GM21529 (cell line): ENCODE measurements around the gene APBB1IP.
"Not testable (repeated sequence)": the region's sequence is repeated elsewhere in the genome, so short reads cannot be mapped to it uniquely, and the experiment has no call there.

Experiments
- ATAC-seq: cut with Tn5 transposase; IDR thresholded peaks from one replicate; pipeline ENCODE4 v1.9.1; 2021; ENCODE audit not compliant: unreplicated experiment

The APBB1IP gene

DNA sequence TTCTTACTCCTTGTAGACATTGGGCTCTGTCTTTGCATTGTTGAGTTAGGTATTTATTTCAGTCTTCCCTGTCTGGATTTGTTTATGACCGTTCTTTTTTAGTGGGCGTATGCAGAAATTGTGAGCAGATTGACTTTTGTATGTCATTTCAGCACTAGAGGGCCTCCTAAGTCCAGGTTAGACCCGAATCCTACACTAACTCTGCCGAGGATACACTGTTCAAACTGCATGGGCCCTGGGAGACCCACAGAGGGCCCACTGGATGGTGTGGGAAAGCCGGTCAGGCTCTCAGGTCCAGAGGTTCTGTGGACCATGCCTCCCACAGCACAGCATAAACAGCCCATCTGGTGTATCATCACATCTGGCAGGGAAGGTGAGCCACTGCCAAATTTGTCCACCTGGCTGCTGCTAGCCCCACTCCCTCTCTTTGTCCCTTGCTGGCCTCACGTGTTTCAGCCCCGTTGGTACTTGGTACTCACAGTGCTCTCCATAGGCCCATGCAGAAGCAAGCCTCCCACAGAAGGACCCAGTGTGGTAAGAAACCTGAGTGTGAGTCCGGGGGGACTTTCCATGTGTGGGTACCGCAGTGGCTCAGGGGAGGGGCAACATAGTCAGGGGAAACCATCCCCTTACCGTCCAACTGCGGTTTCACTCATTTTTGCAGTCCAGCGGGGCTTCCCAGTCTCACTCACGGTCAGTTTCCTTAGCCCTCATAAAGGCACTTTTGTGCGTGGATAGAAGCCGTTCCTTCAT is 112.8 kb downstream of the APBB1IP start:
- peak; percentile 66 for ATAC-seq

DNA sequence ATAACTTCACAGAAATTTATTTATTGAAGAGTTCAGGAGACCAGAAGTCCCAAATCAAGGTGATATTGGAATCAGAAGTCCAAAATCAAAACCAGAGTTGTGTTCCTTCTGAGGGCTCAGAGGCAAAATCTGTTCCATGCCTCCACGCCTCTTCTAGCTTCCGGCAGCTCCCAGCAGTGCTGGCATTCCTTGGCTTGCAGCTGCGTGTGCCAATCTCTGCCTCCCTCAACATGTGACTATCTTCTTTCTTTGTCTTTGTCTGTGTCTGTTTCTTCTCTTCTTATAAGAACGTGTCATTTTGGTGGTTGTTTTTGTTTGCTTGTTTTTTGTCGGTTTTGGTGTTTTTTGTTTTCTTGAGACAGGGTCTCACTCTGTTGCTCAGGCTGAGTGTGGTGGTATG is 116.1 kb downstream of the APBB1IP start:
- no peak for ATAC-seq

DNA sequence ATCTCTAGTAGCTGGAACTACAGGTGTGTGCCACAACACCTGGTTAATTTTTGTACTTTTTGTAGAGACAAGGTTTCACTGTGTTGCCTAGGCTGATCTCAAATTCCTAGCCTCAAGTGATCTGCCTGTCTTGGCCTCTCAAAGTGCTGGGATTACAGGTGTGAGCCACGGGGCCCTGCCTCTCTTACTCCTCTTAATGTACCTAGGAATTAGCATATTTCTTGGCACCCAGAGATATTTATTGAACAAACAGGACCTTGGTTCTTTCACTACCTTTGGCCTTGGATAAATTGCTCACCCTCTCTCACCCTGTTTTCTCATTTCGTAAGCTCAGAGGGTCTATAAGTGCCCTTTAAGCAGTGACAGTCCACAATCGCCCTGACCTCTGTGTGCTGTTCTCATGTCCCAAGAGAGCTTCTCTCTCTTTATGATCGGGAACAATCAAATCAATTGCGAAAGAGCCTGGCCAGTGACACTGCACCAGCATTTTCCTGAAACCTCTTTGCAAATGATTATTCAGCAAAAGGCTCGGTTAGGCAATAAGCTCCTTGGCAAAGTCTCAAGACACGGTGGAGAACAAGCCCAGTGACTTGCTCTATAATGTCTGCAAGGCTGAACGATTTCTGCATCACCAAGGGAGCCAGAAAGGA is 117.7 kb downstream of the APBB1IP start:
- no peak for ATAC-seq

DNA sequence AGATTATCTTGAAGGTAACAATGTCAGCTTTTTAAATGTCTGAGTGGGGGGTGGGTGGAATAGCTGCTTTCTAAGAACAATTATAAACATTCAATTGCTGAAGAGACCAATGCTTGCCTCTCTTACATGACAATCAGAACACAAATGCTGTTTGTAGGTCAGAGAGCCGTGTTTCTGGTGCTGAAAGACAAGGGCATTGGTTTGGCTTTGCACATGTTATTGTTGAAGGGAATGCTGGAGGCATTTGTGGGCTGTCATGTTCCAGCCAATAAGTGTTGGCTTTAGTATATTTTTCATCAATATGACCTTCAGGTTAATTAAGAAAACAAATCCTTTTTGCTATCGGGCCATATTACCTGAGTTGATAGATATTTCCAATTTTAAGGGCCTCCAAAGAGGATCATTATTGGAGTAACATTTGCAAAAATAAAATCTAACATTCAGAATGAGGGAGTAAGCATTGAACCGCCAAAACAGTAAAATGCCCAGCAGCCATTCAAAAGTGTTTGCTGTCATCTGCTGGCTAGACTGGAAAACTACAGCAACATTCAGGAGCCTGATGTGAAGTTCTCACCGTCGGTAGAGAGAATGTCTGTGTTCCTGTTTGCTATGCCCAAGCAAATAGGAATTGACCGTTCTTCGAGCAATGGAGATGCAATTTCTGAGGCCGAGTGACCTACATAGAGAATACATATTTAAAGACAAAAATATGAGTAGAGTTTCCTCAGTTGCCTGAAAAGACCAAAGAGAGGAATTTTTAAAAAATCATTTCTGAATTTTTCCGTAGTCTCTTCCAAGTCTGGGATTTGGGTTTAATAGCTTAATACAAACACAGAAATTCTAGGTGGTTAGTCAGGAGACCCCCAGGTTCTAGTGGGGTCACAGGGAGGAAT is 118.9 kb downstream of the APBB1IP start:
- no peak for ATAC-seq

DNA sequence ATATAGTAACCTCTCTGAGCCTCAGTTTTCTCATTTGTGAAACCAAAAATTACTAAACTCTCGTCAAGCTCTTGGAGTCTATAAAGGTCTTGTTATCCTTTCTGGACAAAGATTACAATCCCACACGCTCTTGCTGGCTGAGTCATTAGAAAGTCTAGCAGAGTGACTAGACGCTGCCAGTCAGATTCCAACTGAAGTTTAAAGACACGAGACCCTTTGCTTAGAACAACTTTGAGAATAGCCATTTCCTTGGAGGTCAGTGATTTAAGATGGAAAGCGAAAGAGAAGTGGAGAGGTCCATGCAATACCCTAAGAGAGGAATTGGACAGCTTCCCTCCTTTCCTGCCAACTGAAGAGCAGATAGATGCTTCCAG is 119.5 kb downstream of the APBB1IP start:
- ATAC-seq, result no peak

DNA sequence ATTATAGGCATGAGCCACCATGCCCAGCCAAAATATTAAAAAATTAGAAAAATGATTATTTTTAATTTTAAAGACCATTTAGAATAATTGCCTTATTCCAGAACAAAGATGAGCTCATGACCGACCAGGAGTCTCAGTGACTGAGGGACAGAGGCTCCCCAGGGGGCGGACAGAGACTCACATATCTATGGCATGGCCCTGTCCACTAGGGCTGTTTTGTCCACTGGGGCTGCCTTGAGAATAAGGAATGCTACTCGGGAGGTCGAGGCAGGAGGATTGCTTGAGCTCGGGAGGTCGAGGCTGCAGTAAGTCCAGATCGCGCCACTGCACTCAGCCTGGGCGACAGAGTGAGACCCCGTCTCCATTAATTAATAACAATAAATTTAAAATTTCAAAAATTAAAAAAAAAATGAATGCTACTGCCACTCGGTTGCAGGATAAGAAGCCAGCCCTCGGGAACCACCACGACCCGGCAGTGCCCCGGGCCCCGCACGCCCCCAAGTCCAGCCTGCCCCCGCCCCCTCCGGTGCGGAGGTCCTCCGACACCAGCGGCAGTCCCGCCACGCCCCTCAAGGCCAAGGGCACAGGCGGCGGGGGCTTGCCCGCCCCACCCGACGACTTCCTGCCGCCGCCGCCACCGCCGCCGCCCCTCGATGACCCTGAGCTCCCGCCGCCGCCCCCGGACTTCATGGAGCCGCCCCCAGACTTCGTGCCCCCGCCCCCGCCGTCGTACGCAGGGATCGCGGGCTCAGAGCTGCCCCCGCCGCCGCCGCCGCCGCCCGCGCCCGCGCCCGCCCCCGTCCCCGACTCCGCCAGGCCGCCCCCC is 128.6 kb downstream of the APBB1IP start:
- no peak for ATAC-seq

DNA sequence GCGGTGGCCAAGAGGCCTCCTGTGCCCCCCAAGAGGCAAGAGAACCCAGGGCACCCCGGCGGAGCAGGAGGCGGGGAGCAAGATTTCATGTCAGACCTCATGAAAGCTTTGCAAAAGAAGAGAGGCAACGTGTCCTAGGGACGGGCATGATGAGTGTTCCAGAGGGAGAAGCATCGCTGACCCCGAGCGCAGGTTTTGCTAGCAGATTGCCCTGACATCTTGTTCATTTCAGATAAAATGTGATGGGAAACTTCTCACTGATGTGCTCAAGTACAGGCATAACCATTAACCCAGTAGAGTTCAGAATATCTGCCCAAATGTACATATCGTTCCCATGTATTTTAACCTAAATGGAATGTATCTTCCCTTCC is 129.2 kb downstream of the APBB1IP start:
- no peak for ATAC-seq

DNA sequence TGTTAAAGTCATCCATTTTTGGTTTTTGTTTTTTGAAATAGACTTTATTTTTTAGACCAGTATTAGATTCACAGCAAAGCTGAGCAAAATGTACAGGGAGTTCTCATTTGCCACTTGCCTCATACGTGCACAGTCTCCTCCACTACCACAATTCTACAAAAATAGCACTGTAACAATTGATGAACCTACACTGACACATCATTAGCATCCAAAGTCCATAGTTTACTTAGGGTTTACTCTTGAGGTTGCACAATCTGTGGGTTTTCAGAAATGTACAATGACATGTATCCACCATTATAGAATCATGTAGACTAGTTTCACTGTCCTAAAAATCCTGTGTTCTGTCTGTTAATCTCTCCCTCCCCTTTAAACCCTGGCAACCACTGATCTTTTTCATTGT is 133.5 kb downstream of the APBB1IP start:
- no peak for ATAC-seq

DNA sequence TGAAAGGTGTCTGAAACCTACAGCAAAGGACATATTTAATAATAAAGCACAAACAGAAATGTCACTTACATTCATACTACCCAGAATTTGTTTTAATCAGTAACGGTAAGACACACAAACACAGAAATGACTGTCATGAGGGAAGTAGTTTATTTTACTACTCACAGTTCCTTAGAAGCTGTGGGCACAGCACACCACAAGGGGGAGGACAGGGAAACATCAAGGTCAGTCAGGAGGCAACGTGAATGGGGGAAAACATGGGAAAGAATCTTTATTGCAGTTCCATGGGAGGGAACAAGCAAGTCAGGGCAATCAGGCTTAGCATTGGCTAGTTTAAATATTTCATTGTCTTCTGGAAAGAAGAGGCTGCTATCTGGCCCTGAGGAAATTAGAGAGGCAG is 135.5 kb downstream of the APBB1IP start:
- peak; percentile 49 for ATAC-seq

DNA sequence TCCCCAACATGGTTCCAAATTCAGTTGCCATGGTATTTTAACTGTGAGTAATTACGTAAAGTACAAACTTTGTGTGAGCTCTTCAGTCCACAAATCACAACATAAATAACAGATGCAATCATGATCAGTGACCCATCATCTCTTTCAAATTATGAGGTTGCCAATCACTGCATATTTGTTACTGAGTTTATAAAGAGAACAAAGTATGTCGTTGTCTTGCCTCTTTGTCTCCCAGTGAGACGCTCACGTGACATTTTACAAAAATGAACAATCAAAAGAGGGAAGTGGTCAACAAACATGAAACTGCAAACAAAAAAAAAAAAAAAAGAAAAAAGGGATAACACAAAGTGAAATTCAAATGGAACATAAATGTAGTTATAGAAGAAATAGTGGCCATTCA is 136.6 kb downstream of the APBB1IP start:
- peak; percentile 81 for ATAC-seq

DNA sequence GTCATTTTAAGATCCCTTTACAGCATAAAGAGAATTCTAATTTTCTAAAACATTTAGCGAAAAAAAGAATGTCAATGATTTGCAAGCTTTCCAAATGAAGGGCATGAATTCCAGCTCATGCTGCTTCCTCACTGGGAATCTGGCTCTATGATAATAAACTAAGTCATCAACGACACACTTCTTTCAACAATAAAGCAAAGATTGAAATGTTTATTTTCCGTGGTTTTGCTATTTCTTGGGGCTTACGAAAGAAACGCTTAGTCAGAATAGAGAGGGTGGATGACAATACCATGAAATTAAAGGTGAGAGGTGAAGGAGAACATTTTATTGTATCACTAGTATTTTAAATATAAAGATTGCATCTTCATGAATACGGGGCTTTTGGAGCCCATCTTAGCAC is 140.2 kb downstream of the APBB1IP start:
- not testable (repeated sequence) for ATAC-seq

DNA sequence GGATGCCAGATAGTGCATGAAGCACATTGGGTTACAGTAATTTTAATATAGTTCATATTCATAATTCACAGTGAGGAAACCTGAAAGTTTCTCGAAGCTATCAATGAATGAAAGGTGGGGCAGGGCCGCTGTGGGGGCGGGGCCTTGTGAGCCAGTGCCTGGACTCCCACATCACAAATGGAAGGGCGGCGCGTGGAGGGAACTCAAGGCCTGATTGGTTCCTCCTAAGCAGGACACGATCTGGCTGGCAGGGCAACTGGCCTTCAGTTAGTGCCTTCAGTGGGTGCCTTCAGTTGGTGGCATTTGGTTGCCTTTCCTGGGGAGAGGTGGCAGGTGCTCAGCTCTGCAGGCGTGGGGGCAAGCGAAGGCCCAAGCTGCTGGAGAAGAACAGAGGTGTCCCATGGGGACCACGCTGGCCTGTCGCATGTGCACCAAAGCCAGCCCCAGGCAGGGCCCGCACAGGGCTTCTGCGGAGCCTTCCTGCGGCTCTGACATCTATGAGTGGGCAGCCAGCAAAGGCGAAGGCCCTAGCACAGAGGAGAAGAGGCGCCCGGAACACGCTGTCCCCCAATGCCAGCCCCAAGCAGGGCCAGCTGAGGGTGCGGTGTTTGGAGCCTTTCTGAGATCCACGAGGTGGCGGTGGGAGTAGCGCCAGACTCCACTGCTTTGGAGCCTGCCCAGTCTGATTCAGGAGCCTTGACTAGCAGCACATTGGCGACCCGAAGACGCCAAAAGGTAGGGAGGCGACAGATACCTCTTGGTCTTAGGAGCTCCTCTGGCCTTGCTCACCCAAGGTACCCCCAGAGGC is 141.3 kb downstream of the APBB1IP start:
- no peak for ATAC-seq

DNA sequence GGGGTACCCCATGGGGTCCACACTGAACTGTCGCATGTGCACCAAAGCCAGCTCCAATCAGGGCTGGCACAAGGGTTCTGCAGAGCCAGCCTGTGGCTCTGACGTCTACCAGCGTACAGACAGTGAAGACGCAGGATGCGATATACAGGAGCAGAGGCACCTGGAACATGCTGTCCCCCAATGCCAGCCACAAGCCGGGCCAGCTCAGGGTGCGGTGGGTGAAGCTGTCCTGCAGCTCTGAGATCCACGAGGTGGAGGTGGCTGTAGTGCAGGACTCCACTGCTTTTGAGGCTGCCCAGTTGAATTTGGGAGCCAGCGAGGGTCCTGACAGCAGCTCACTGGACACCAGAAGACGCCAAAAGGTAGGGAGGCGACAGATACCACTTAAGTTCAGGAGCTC is 148.1 kb downstream of the APBB1IP start:
- no peak for ATAC-seq

DNA sequence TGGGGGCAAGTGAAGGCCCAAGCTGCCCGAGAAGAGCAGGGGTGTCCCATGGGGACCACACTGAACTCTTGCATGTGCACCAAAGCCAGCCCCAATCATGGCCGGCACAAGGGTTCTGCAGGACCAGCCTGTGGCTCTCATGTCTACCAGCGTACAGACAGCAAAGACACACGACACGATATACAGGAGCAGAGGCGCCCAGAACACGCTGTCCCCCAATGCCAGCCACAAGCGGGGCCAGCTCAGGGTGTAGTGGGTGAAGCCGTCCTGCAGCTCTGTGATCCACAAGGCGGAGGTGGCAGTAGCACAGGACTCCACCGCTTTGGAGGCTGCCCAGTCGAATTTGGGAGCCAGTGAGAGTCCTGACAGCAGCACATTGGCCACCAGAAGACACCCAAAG is 150.5 kb downstream of the APBB1IP start:
- ATAC-seq, result no peak

DNA sequence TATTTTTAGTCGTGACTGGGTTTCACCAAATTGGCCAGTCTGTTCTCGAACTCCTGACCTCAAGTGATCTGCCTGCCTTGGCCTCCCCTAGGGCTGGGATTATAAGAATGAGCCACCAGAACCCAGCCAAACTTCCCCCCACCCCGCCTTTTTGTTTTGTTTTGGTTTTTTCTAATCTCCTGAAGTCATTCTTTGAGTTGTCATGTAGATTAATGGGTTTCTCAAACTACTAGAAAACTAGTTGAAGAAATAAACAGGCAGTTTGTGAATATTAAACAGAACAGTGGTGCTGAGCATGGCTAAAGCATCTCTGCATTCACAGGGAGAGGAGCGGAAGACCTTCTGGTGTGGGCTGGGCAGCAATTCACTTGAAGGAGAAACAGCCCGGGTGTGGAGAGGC is 151.7 kb downstream of the APBB1IP start:
- ATAC-seq, result not testable (repeated sequence)

DNA sequence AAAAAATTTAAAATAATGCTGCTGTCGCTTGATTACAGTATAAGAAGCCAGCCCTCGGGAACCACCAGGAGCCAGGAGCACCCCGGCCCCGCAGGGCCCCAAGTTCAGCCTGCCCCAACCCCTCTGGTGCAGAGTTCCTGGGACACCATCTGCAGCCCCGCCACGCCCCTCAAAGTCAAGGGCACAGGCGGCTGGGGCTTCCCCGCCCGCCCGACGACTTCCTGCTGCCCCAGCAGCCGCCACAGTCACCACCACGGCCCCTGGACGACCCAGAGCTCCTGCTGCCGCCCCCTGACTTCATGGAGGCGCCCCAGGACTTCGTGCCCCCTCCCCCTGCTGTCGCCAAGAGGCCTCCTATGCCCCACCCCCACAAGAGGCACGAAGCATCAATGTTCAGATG is 155.8 kb downstream of the APBB1IP start:
- peak; percentile 72 for ATAC-seq

DNA sequence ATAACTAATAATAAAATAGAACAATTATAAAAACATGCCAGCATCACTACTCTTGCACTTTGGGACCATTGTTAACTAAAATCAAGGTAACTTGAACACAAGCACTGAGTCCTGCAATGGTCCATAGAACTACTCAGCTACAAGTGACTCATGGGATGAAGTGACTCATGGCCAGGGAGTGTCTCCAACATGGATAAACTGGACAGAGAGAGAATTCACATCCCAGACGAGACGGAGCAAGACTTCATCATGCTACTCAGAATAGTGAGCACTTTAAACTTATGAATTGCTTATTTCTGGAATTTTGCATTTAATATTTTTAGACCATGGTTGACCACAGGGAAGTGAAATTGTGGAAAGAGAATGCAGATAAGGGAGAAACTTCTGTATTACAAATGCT is 165.1 kb downstream of the APBB1IP start:
- ATAC-seq, result not testable (repeated sequence)

DNA sequence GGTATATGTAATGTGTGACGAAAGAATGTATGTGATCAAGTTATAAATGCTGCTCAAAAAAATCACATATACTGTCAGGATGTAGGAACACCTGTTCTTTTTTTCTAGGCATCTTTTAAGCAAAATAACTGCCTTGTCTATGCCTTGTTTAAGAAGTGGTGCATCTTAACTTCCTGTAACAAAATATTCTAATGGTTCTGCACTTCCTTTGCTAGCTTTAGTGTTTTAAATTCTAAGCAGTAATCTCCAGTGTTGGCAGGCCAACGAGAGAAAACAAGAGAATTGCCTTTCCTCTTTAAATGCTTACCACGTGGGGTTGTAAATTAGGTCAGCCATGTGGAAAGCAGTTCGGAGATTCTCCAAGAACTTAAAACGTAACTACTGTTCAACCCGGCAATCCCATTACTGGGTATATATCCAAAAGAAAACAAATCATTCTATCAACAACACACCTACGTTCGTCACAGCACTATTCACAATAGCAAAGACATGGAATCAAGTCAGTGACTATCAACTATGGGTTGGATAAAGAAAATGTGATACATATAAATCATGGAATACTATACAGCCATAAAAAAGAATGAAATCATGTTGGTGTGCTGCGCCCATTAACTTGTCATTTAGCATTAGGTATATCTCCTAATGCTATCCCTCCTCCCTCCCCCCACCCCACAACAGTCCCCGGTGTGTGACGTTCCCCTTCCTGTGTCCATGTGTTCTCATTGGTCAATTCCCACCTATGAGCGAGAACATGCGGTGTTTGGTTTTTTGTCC is 166.4 kb downstream of the APBB1IP start:
- ATAC-seq, result not testable (repeated sequence)

DNA sequence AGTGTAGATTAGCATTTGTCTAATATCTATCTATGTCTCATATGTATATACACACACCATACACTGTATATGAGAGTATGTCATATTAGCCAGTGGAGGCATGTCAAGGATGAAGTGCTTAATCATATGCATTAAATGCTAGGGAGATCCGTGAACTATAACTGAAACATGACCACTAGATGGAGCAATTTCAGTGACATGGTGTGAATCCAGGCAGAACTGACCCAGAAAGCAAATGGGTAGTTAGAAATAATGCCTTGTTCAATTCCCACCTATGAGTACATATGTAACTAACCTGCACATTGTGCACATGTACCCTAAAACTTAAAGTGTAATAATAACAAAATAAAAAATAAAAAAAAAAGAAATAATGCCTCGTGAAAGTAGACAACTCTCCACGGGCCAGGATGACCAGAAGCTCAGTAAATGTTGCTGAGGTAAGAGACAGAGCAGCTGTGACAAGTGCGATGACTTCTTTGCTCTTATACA is 168.3 kb downstream of the APBB1IP start:
- not testable (repeated sequence) for ATAC-seq
